Stimulated activated CD4-positive, alpha-beta T cell treated with anti-CD3 and anti-CD28 coated beads, Interleukin-15, amount 100 ng/mL, for 24 hours (primary cell): ENCODE data around the gene PRCP.

ENCODE experiments used
- DNase-seq: peaks from one replicate; pipeline ENCODE4 v3.0.0-alpha.2; 2020

The PRCP gene

GRCh38 chr11:82823647-82824619 is 76.3 kb downstream of the PRCP start:
- DNase-seq = no peak

GRCh38 chr11:82818409-82819043 is 81.7 kb downstream of the PRCP start:
- DNase-seq = no peak

GRCh38 chr11:82815406-82815805 is 84.8 kb downstream of the PRCP start:
- DNase-seq = no peak

GRCh38 chr11:82814379-82814778 is 85.9 kb downstream of the PRCP start:
- DNase-seq = no peak

- no peak for DNase-seq
Observed at GRCh38 chr11:82811369-82811768, 88.9 kb downstream of the PRCP start.

- no peak for DNase-seq
Observed at GRCh38 chr11:82810738-82811137, 89.5 kb downstream of the PRCP start.

GRCh38 chr11:82810326-82810725 is 89.9 kb downstream of the PRCP start:
- DNase-seq = no peak

GRCh38 chr11:82807646-82808045 is 92.6 kb downstream of the PRCP start:
- DNase-seq = no peak

- no peak for DNase-seq
Observed at GRCh38 chr11:82802710-82803109, 97.5 kb downstream of the PRCP start.

GRCh38 chr11:82796998-82797961 is 103.0 kb downstream of the PRCP start:
- no peak for DNase-seq

GRCh38 chr11:82794490-82794889 is 105.7 kb downstream of the PRCP start:
- DNase-seq = no peak

- no peak for DNase-seq
Observed at GRCh38 chr11:82792822-82793569, 107.2 kb downstream of the PRCP start.

- DNase-seq = no peak
Observed at GRCh38 chr11:82792319-82792718, 107.9 kb downstream of the PRCP start.

GRCh38 chr11:82791779-82792178 is 108.5 kb downstream of the PRCP start:
- DNase-seq = no peak

- no peak for DNase-seq
Observed at GRCh38 chr11:82790723-82791484, 109.3 kb downstream of the PRCP start.

GRCh38 chr11:82787981-82788380 is 112.2 kb downstream of the PRCP start:
- no peak for DNase-seq

GRCh38 chr11:82786836-82787235 is 113.4 kb downstream of the PRCP start:
- DNase-seq = no peak

- no peak for DNase-seq
Observed at GRCh38 chr11:82786001-82786400, 114.2 kb downstream of the PRCP start.

- DNase-seq = no peak
Observed at GRCh38 chr11:82782825-82783374, 117.3 kb downstream of the PRCP start.

GRCh38 chr11:82778776-82779175 is 121.5 kb downstream of the PRCP start:
- DNase-seq = no peak

- no peak for DNase-seq
Observed at GRCh38 chr11:82776377-82776776, 123.9 kb downstream of the PRCP start.
